Skeletal muscle cell (primary cell): Measurements from ENCODE around the gene CYBA.

Experiments used
- DNase-seq: peaks from one replicate; pipeline ENCODE4 v3.0.0-alpha.2; 2010; ENCODE audit warnings: low read depth
- H3K4me3 ChIP-seq: 2 replicates; pipeline ENCODE4 v1.5.1; 2011; ENCODE audit warnings: low read depth, mild to moderate bottlenecking, control low read depth, low read length, moderate library complexity

CYBA gene

GRCh38 chr16:88649924-88650748 is 717 bp downstream of the CYBA start:
- no peak for DNase-seq
- peak overlapping the region; percentile 60 for H3K4me3 ChIP-seq

DNA sequence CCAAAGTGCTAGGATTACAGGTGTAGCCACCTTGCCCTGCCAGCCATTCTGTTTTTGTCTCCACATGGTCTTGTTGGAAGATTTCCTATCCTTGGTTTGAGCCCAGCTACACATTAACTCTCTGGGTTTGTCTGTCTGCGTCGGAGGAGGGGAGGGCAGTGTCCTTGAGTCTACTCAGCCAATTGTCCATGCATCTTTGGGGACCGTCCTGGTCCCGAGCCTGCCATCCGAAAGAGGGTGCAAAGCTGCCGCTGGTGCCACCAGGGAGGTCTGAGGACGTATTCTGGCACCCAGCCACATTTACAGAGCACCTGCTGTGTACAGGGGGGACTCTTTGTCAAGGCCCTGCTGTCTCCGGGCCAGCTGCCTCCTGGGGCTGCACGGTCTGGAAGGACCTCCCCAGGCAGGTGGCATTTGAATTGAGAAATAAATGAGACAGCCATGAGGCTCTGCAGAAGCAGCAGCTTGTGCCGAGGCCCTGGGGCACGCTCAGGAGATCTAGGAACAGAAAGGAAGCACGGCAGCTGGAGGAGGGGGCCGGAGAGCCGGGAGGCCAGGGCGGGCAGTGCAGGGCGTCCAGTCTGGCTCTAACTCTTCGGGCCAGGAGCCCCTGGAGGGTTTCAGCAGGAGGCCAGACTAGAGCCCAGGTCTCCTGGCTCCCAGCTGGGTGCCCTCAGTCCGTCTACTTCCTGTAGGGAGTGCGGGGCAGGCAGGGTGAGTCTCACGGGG is 1.5 kb downstream of the CYBA start:
- no peak overlapping the region for H3K4me3 ChIP-seq
- DNase-seq: no peak

GRCh38 chr16:88647178-88648070 is 3.4 kb downstream of the CYBA start:
- no peak for DNase-seq

GRCh38 chr16:88646345-88647034 is 4.4 kb downstream of the CYBA start:
- no peak overlapping the region for H3K4me3 ChIP-seq
- no peak for DNase-seq

More at GRCh38 chr16:88647178-88648070, 3.4 kb downstream of the CYBA start:
- no peak overlapping the region for H3K4me3 ChIP-seq

GRCh38 chr16:88645941-88646340 is 4.9 kb downstream of the CYBA start:
- H3K4me3 ChIP-seq: no peak overlapping the region
- DNase-seq: no peak

DNA sequence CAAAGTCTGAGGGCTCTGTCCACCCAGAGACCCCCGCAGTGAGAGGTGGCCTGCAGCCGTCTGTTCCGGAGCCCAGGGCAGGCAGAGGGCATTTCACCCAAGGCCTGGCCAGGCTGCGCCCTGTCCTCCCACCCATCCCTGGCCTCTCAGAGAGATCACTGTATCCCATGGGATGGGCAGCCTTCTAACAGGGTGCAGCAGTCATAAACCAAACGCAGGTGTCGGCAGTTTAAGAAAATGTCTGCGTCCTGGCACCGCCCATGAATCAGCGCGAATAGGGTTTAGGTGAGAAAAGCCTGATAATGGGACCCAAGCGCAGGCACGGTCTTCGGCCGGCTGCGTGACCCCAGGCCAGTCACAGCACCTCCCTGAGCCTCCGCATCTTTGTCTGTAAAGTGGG is 5.4 kb downstream of the CYBA start:
- DNase-seq: no peak
- H3K4me3 ChIP-seq: no peak overlapping the region

GRCh38 chr16:88643644-88643932 is 7.3 kb downstream of the CYBA start:
- no peak for DNase-seq
- H3K4me3 ChIP-seq: no peak overlapping the region

DNA sequence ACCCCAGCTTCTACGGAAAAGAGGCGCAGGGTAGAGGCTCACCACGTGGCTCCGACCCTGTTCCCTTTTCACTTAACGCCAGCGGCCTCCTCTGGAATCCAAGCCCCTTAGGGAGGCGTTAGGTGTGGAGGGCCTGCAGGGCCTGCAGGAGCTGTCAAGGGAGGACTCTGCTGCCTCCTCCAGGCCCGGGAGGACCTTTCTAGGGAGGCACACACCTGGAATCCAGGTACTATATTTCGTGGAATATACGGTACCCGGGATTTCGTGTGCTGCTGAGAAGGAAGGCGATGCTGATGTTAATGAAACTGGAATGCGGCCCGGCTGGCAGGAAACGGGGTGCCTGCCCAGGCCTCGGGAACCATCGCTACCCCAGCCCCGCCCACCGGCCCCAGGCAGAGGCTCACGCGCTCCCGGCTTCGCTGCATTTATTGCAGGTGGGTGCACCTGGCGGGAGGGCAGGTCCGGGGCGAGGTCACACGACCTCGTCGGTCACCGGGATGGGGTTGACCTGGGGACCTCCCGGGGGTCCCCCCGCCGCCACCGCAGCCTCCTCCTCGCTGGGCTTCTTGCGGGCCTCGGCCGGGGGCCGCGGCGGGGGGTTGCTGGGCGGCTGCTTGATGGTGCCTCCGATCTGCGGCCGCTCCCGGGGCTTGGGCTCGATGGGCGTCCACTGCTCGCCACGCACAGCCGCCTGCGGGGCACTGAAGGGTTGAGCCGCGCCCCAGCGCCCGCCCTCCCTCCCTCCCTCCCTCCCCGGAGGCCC is 7.8 kb downstream of the CYBA start:
- H3K4me3 ChIP-seq: no peak overlapping the region
- no peak for DNase-seq

- H3K4me3 ChIP-seq: no peak overlapping the region
- no peak for DNase-seq
Observed at GRCh38 chr16:88640498-88641247, 10.2 kb downstream of the CYBA start.

GRCh38 chr16:88640039-88640495 is 10.8 kb downstream of the CYBA start:
- no peak overlapping the region for H3K4me3 ChIP-seq
- no peak for DNase-seq

- no peak overlapping the region for H3K4me3 ChIP-seq
- no peak for DNase-seq
Observed at GRCh38 chr16:88639231-88640038, 11.4 kb downstream of the CYBA start.

GRCh38 chr16:88638323-88639230 is 12.3 kb downstream of the CYBA start, which contains the start of gene IL17C:
Gene IL17C (plus strand): TSS chr16:88638572. CDS start chr16:88638642, 70 bp downstream.
- H3K4me3 ChIP-seq: no peak within 1 kb of the TSS
- DNase-seq: no peak

DNA sequence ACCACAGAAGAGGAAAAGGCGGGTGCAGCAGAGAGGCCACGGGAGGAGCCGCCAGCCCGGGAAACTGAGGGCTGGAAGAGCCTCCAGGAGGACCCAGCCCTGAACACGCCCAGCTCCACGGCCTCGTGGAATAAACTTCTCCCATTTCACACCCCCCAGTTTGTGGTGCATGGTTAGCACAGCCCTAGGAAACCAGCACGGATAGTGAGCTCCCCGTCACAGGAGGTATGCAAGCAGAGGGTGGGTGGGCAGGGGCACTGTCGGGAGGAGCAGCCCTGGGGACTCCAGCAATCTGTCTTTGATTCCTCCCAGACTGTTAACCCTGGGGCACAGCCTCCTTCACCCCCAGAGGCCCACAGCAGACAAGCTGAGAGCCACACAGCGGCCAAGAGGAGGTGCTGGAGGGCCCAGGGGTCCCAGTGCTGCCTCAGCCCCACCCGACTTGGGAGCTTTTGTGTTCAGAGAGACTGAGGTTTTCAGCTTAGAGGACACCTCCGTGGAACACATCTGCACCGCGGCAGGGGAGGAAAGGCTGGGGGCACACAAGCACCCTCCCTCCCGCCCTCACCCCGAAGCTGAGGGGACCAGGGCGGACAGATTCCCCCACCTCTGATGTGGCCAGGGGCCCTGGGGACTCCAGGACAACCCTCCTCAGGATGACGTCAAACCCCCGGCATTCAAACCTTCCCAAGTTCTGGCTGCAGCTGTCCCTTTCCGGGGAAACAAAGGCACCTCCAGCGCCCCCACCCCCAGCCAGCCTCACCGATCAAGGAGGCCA is 14.2 kb downstream of the CYBA start:
- no peak for DNase-seq
- H3K4me3 ChIP-seq: no peak overlapping the region

DNA sequence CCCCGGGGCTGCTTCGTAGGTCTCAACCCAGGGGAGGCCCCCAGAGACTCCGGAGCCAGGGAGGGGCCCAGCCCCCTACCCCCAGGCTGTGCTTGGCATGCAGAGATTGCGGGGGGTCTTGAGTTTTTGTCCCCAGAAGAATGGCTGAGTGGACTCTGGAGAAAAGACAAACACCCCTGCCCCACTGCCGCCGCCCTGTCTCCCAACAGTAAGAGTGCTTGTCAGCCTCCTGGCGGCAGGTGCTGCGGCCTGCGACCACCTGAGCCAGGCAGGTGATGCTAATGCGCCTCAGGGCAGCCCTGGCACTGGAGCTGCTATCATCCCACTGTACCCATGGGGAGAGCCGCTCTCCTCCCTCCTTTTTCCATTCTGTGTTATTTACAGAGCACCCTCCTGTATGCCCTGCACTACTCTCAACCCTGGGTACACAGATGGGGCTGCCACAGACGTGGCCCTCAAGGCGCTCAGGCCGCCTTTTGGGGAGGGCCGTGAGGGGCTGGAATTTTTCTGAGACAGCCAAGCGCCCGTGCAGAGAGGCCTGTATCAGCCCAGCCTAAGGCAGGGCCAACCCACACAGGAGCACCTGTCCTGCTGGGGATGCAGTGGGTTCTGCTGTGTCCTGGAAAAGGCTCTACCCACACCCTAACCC is 15.1 kb downstream of the CYBA start:
- H3K4me3 ChIP-seq: no peak overlapping the region
- no peak for DNase-seq
